ENCODE measurements around the gene DOCK2.
"Not testable (repeated sequence)": the region's sequence is repeated elsewhere in the genome, so short reads cannot be mapped to it uniquely, and the experiment has no call there.

Gene DOCK2

DNA sequence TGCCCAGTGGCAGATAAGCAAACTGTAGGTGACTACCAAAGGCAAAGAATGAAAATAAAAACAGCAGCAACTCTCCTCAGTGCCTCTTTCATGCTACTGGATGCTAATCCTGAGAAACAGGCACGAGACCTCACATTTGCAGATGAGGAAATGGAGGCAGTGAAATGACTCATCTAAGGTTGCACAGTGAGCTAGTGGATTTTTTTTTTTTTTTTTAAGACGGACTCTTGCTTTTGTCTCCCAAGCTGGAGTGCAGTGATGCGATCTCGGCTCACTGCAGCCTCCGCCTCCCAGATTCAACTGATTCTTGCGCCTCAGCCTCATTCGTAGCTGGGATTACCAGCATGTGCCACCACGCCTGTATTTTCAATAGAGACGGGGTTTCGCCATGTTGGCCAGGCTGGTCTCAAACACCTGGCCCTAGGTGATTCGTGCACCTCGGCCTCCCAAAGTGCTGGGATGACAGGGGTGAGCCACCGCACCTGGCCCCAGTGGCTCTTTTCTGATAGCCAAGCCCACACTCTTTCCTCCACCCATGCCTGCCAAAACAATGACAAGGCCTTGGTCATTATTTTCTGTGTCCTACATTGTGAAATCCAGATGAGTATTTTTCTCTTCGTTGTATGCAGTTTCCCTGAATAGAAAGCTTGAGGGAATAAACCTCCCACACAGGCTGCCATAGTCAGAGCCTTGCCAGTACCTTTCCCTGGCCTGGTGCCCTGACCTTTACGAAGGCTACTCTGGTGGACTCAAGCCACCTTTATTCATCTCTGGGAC, 19.2 kb downstream of the DOCK2 start:
- TF ChIP-seq, protein P1, sequence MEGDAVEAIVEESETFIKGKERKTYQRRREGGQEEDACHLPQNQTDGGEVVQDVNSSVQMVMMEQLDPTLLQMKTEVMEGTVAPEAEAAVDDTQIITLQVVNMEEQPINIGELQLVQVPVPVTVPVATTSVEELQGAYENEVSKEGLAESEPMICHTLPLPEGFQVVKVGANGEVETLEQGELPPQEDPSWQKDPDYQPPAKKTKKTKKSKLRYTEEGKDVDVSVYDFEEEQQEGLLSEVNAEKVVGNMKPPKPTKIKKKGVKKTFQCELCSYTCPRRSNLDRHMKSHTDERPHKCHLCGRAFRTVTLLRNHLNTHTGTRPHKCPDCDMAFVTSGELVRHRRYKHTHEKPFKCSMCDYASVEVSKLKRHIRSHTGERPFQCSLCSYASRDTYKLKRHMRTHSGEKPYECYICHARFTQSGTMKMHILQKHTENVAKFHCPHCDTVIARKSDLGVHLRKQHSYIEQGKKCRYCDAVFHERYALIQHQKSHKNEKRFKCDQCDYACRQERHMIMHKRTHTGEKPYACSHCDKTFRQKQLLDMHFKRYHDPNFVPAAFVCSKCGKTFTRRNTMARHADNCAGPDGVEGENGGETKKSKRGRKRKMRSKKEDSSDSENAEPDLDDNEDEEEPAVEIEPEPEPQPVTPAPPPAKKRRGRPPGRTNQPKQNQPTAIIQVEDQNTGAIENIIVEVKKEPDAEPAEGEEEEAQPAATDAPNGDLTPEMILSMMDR (conservative IDR thresholded peaks at IDR 0.05; ENCODE audit: low read depth, low read length) = no peak
- Histone ChIP-seq H3K27ac (no peak overlapping the region), H3K36me3 (ENCODE audit: insufficient read depth) (no peaks in the 10 kb centered on the region)

DNA sequence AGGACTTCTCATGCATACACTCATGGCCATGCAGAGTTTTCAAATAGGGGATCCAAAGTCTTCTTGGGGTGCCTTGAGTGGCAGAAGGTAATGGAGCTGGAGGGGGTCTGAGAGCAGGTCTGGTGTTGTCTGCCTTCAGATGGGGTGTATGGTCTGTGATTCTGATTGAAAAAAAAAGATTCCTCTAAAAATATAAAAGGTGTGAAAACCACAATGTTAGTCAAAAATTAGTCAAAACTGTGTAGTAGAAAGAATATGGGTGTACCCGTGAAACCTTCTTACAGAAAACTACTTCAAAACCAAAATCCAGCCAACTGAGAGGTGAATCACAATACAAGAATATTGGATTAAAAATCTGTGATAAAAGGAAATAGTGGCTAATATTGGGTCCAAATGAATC, 20.1 kb downstream of the DOCK2 start:
- Histone ChIP-seq H3K36me3 (ENCODE audit: insufficient read depth) (no peaks in the 10 kb centered on the region), H3K4me3 (IDR thresholded peaks at IDR 0.05; ENCODE audit: insufficient read depth, low read depth, low read length) (no peak overlapping the region), H3K4me2 (no peak overlapping the region), H3K27me3 (ENCODE audit: insufficient read depth, low read depth) (no peaks in the 10 kb centered on the region), H3K9ac (no peak overlapping the region), H3K4me1 (ENCODE audit: low read depth, poor library complexity, severe bottlenecking) (no peaks in the 10 kb centered on the region), H3K79me2 (ENCODE audit: insufficient read depth, low read depth) (no peaks in the 10 kb centered on the region), H3K27ac (no peak overlapping the region), H2AFZ (ENCODE audit: low read depth) (no peak overlapping the region), H4K20me1 (ENCODE audit: insufficient read depth) (no peaks in the 10 kb centered on the region)
- TF ChIP-seq, protein P1 (conservative IDR thresholded peaks at IDR 0.05; ENCODE audit: low read depth, low read length) = no peak

More for the DNA sequence above, 19.2 kb downstream of the DOCK2 start:
- Histone ChIP-seq H3K4me2 (no peak overlapping the region), H2AFZ (ENCODE audit: low read depth) (no peak overlapping the region), H3K4me1 (ENCODE audit: low read depth, poor library complexity, severe bottlenecking) (no peaks in the 10 kb centered on the region), H3K9ac (no peak overlapping the region), H4K20me1 (ENCODE audit: insufficient read depth) (no peaks in the 10 kb centered on the region), H3K79me2 (ENCODE audit: insufficient read depth, low read depth) (no peaks in the 10 kb centered on the region), H3K4me3 (IDR thresholded peaks at IDR 0.05; ENCODE audit: insufficient read depth, low read depth, low read length) (no peak overlapping the region), H3K27me3 (ENCODE audit: insufficient read depth, low read depth) (no peaks in the 10 kb centered on the region)

DNA sequence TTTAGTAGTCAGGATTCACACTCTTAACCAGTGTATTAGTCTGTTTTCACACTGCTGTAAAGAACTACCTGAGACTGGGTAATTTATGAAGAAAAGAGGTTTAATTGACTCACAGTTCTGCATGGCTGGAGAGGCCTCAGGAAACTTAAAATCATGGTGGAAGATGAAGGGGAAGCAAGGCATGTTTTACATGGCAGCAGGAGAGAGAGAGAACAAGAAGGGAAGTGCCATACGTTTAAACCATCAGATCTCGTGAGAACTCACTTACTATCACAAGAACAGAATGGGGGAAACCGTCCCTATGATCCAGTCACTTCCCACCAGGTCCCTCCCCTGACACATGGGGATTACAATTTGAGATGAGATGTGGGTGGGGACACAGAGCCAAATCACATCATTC, 25.4 kb downstream of the DOCK2 start:
- H3K4me2 ChIP-seq; H3K27me3 ChIP-seq (ENCODE audit: insufficient read depth, low read depth); H3K4me3 ChIP-seq (IDR thresholded peaks at IDR 0.05; ENCODE audit: insufficient read depth, low read depth, low read length); H3K79me2 ChIP-seq (ENCODE audit: insufficient read depth, low read depth); H3K9ac ChIP-seq; H3K27ac ChIP-seq; H3K36me3 ChIP-seq (ENCODE audit: insufficient read depth); H2AFZ ChIP-seq (ENCODE audit: low read depth); H4K20me1 ChIP-seq (ENCODE audit: insufficient read depth); H3K4me1 ChIP-seq (ENCODE audit: low read depth, poor library complexity, severe bottlenecking): not testable (repeated sequence)

DNA sequence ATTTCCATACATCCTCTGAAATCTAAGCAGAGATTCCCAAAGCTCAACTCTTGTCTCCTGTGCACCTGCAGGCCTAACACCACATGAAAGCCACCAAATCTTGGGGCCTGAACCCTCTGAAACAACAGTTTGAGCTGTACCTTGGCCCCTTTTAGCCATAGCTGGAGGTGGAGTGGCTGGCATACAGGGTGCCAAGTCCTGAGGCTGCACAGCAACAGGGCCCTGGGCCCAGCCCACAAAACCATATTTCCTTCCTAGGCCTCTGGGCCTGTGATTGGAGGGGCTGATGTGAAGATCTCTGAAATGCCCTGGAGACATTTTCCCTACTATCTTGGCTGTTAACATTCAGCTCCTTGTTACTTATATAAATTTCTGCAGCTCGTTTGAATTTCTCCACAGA, 26.5 kb downstream of the DOCK2 start:
- Histone ChIP-seq H2AFZ (ENCODE audit: low read depth) (no peak overlapping the region), H3K4me2 (no peak overlapping the region), H4K20me1 (ENCODE audit: insufficient read depth) (no peaks in the 10 kb centered on the region), H3K4me1 (ENCODE audit: low read depth, poor library complexity, severe bottlenecking) (no peaks in the 10 kb centered on the region), H3K79me2 (ENCODE audit: insufficient read depth, low read depth) (no peaks in the 10 kb centered on the region), H3K9ac (no peak overlapping the region), H3K27ac (no peak overlapping the region), H3K36me3 (ENCODE audit: insufficient read depth) (no peaks in the 10 kb centered on the region), H3K4me3 (IDR thresholded peaks at IDR 0.05; ENCODE audit: insufficient read depth, low read depth, low read length) (no peak overlapping the region), H3K27me3 (ENCODE audit: insufficient read depth, low read depth) (no peaks in the 10 kb centered on the region)
- TF ChIP-seq, protein P1 (conservative IDR thresholded peaks at IDR 0.05; ENCODE audit: low read depth, low read length) = no peak

DNA sequence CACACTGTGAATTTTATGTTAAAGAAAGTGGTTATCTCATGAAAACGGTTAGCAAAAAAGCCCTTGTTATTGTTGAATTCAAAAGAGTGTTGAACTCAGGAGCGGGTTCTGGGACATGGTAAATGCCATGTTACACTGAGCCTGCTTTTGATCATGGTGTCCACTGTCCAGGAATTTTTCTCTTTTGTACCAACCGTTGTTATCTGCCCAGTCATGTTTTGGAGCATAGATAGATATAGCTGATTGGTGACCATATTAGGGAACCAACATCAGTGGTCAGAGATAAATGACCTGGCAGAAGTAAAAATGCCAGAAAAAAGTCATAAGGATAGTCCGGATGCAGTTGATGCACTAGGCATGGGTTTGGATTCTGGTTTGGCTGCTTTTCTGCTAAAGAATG, 29.3 kb downstream of the DOCK2 start:
- Histone ChIP-seq H3K79me2 (ENCODE audit: insufficient read depth, low read depth) (no peaks in the 10 kb centered on the region), H3K27me3 (ENCODE audit: insufficient read depth, low read depth) (no peaks in the 10 kb centered on the region), H3K27ac (no peak overlapping the region), H3K4me3 (IDR thresholded peaks at IDR 0.05; ENCODE audit: insufficient read depth, low read depth, low read length) (no peak overlapping the region), H3K9ac (no peak overlapping the region), H3K4me1 (ENCODE audit: low read depth, poor library complexity, severe bottlenecking) (no peaks in the 10 kb centered on the region), H2AFZ (ENCODE audit: low read depth) (no peak overlapping the region), H3K4me2 (no peak overlapping the region), H4K20me1 (ENCODE audit: insufficient read depth) (no peaks in the 10 kb centered on the region), H3K36me3 (ENCODE audit: insufficient read depth) (no peaks in the 10 kb centered on the region)
- TF ChIP-seq, protein P1 (conservative IDR thresholded peaks at IDR 0.05; ENCODE audit: low read depth, low read length) = no peak

Measured in KMS-11 (cell line).